NCI-H2196 (cell line): ENCODE measurements around the gene KDM4D.
"Not testable (repeated sequence)": the region's sequence is repeated elsewhere in the genome, so short reads cannot be mapped to it uniquely, and the experiment has no call there.

Experiments
- DNase-seq: peaks from one replicate; lab custom pipeline; 2025; ENCODE audit not compliant: unreplicated experiment; lab: John Stamatoyannopoulos, UW

Gene KDM4D

DNA sequence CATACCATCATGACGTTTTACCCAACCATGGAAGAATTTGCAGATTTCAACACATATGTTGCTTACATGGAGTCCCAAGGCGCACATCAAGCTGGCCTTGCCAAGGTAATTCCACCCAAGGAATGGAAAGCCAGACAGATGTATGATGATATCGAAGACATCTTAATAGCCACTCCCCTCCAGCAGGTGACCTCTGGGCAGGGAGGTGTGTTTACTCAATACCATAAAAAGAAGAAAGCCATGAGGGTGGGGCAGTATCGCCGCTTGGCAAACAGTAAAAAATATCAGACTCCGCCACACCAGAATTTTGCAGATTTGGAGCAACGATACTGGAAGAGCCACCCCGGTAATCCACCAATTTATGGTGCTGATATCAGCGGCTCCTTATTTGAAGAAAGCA lies 52.1 kb downstream of the KDM4D start:
- DNase-seq, result not testable (repeated sequence)

DNA sequence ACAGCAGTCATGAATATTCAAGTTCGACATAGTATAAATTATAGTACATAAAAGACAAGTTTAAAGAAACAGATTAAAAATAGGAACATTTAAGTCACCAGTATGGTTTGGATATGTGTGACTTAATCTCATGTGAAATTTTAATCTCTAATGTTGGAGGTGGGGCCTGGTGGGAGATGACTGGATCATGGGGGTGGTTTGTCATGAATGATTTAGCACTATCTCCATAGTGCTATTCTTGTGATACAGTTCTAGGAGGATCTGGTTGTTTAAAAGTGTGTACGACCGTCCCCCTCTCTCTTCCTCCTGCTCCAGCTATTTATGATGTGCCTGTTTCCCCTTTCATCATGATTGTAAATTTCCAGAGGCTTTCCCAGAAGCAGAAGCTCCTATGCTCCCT lies 54.8 kb downstream of the KDM4D start:
- no peak for DNase-seq

DNA sequence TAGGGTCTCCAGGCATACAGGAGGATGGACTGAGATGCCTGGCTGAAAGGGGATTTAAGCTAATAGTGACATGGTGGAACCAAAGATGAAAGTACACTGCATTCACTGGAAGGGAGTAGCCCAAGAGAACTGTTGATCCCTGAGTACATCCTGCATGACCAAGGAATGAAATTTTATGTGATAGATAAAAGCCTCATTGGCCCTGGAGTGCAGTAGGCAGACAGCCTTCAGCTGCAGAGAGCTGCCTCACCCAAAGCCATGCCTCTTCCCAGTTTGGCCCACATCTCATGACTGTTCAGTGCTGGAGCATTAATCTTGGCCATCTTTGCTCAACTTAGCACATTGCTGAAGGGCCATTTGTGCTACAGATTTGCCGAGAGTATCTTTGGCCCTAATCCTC lies 59.5 kb downstream of the KDM4D start:
- no peak for DNase-seq

DNA sequence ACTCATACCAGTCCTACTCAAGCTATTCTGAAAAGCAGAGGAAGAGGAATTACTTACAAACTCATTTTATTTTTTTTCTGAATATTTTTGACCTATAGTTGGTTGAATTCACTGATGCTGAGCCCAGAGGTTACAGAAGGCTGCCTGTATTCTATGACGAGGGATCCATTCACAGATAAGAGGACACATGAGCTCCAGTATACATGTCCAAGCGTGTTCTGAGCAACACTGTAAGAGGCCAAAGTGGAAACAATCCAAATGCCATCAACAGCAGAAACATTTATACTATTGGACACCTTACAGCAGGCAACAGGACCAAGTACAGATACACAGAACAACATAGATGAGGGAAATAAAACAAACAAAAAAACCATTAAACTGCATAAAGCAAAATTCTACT lies 61.8 kb downstream of the KDM4D start:
- peak; percentile 26 for DNase-seq

DNA sequence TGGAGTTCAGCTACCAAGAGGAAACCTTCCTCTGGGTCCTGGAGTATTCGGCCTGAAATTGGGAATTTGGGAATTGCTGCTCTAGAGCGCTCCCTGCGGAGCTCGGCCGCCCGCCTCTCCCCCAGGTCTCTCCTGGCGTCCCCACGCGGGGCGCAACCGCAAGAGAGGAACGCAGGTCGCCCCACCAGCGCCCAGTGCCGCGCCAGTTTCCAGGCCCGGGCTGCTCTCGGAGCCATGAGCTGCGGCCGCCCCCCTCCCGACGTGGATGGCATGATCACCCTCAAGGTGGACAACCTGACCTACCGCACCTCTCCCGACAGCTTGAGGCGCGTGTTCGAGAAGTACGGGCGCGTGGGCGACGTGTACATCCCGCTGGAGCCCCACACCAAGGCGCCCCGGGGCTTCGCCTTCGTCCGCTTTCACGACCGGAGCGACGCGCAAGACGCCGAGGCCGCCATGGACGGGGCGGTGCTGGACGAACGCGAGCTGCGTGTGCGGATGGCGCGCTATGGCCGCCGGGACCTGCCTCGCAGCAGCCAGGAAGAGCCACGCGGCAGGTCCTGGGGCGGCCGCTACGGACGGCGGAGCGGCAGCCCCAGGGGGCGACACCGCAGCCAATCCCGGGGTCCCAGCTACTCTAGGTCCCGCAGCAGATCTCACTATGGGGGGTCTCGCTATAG lies 64.0 kb downstream of the KDM4D start:
- not testable (repeated sequence) for DNase-seq

DNA sequence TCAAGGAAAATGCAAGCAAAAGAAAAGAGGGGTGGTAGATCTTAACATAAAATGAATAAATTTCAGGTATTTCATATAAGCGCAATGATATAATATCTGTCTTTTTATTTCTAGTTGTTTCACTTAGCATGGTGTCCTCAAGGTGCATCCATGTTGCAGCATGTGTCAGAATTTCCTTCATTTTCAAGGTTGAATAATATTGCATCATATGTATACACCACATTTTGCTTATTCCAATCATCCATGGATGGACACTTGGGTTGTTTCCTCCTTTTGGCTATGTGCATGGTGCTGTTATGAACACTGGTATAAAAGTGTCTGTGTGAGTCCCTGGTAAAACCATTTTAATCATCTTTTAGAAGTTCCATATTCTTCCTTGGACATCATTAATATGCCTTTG lies 68.7 kb downstream of the KDM4D start:
- no peak for DNase-seq

DNA sequence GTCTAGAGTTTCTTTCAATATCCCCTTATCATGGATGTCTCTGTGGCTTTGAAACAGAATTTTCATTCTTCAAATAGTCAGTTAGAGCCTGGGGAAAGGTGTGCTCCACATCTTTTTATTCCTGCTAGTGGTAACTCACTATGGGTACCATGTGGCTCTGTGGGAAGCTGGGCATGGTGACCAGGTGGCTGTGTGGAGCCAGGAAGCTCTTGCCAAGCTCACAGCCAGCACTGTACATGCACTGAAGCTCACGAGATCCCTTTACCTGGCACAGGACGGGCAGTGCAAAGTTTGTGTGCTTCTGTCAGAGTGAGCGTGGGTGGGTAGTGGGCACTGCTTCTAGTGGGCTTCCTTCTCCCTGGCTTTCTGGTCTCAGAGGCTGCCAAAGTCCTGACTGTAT lies 69.4 kb downstream of the KDM4D start:
- no peak for DNase-seq

DNA sequence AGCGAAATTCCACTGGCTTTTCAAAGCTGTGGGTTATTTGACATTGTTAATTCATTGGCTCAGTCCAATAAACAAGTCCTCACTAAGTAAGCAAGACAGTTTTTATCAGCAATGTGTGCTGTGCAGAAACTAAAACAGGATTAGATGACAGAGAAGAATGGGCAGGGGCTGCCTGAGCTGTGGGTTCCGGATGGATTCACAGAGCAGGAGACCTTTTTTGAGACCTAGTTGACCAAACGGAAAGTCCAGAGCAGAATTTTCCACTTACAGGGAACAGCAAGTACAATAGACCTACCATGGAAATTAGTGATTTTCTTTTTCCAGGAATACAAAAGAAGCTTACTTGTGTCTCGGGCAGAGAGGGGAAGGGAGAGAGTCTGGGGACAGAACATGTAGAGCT lies 70.5 kb downstream of the KDM4D start:
- no peak for DNase-seq

DNA sequence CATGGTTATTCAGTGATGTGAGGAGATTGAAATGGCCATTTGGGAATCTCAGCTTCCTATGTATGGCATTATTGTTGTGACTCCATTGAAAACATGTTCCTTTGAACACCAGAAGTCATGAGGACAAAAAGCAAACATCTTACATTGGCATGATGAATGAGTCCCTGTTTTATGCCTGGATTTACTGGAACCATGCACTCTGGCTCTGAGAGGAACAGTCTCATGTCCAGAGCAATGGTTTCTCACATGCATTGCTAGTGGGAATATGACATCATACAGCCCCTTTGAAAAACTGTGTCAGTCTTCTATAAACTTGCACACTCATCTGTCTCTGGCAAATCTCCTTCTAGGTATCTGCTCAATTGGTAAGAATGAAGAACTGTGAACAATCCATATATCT lies 72.3 kb downstream of the KDM4D start:
- DNase-seq, result no peak
